CD4-positive, alpha-beta T cell (primary cell): ENCODE results near the gene PKP1. TPM values are rescaled to one million over a fixed set of nuclear protein-coding genes. Genes with fewer than 3 reads are reported as not detected.

Experiments
- ATAC-seq: fragments of 200-7000 bp; cut with Tn5 transposase; one replicate; pipeline ENCODE4 v1.10.0; 2022; ENCODE audit warnings: mild to moderate bottlenecking; ENCODE audit not compliant: poor library complexity
- CTCF ChIA-PET: fragments of 350-600 bp; sonication (Branson Sonifier 250); formaldehyde crosslinking; loops from one replicate; lab custom pipeline; 2021; ENCODE audit warnings: antibody characterized with exemption, inconsistent platforms; lab: Charles Lee
- POLR2A ChIA-PET: fragments of 350-600 bp; sonication (Branson Sonifier 250); formaldehyde crosslinking; loops from one replicate; lab custom pipeline; 2021; ENCODE audit warnings: antibody characterized with exemption, inconsistent platforms; lab: Charles Lee
- DNase-seq, 14 experiments: peaks; one replicate each; pipeline ENCODE4 v3.0.0-alpha.2; 2013 to 2020; ENCODE audit warnings: mixed read lengths in 2 of 14
- H3K27ac ChIP-seq, 2 donors: one replicate each; pipeline versions ENCODE4 v1.5.1 to v1.7.0; 2013; ENCODE audit warnings: low read length in 2 of 2, low read depth in 1 of 2, mild to moderate bottlenecking in 1 of 2
- H3K27me3 ChIP-seq, 2 experiments: 1 replicate in 1 of 2; 2 replicates in 1 of 2; pipeline versions ENCODE4 v1.6.1 to v1.7.0; 2013; ENCODE audit warnings: low read length in 2 of 2, control low read depth in 1 of 2, mild to moderate bottlenecking in 1 of 2, moderate library complexity in 1 of 2; ENCODE audit not compliant: insufficient read depth in 2 of 2, control insufficient read depth in 1 of 2
- H3K36me3 ChIP-seq: one replicate; pipeline ENCODE4 v1.6.1; 2013; ENCODE audit warnings: low read length, control low read depth; ENCODE audit not compliant: insufficient read depth
- H3K4me1 ChIP-seq: one replicate; pipeline ENCODE4 v1.6.1; 2013; ENCODE audit warnings: low read length, control low read depth; ENCODE audit not compliant: insufficient read depth
- H3K4me3 ChIP-seq: one replicate; pipeline ENCODE4 v1.5.1; 2013; ENCODE audit warnings: mild to moderate bottlenecking, low read length, moderate library complexity
- H3K9me3 ChIP-seq, 2 experiments: 1 replicate in 1 of 2; 2 replicates in 1 of 2; pipeline versions ENCODE4 v1.6.1 to v1.7.0; 2013; ENCODE audit warnings: low read length in 2 of 2, mild to moderate bottlenecking in 2 of 2, control low read depth in 1 of 2, moderate library complexity in 1 of 2; ENCODE audit not compliant: control insufficient read depth in 1 of 2, insufficient read depth in 1 of 2
- H3K27ac Mint-ChIP-seq: one replicate; pipeline ENCODE4 v1.8.0; 2020; ENCODE audit warnings: mixed read lengths
- H3K27me3 Mint-ChIP-seq: one replicate; pipeline ENCODE4 v1.8.0; 2021; ENCODE audit warnings: mixed read lengths
- H3K36me3 Mint-ChIP-seq: one replicate; pipeline ENCODE4 v1.8.0; 2021; ENCODE audit warnings: low read depth, mixed read lengths
- H3K4me1 Mint-ChIP-seq: one replicate; pipeline ENCODE4 v1.8.0; 2021; ENCODE audit warnings: low read depth, mixed read lengths
- H3K4me3 Mint-ChIP-seq: one replicate; pipeline ENCODE4 v1.8.0; 2020; ENCODE audit warnings: mild to moderate bottlenecking, mixed read lengths
- H3K9me3 Mint-ChIP-seq: one replicate; pipeline ENCODE4 v1.8.0; 2020; ENCODE audit warnings: mixed read lengths
- CTCF ChIP-seq: fragments of 200-600 bp; IDR thresholded peaks from one replicate; pipeline ENCODE4 v1.8.0; 2022; ENCODE audit warnings: antibody characterized with exemption, mild to moderate bottlenecking
- intact Hi-C, 2 experiments: fragments of 100-400 bp; cut with DNase I in 1 of 2; cut with micrococcal nuclease in 1 of 2; formaldehyde crosslinking; loops; one replicate each; pipeline versions ENCODE4 v1.15.1 to v1.9.0; 2023 to 2025; cut with DNase I, micrococcal nuclease
- total RNA-seq, 174 experiments: library from RNA in 2 of 174; stranded (reverse) in 2 of 174; gene quantifications; one replicate each; pipeline ENCODE4 v1.2.3 and lab custom pipeline; 2021 to 2026

The PKP1 gene
- total RNA-seq, 2 experiments from 2014 or later: not detected

GRCh38 chr1:201376464-201377374 is 93.4 kb downstream of the PKP1 start:
- DNase-seq (peak in 1 of 14 experiments; percentile 6), ATAC-seq (no peak)
- no peaks in the 10 kb centered on the region for H3K36me3 Mint-ChIP-seq
- H3K4me3 Mint-ChIP-seq: no peak overlapping the region
- H3K27ac ChIP-seq: no peak overlapping the region
- no peaks in the 10 kb centered on the region for H3K4me1 ChIP-seq
- no peaks in the 10 kb centered on the region for H3K4me1 Mint-ChIP-seq
- H3K36me3 ChIP-seq: no peaks in the 10 kb centered on the region
- intact Hi-C loops: no loop called here
- H3K9me3 ChIP-seq: no peaks in the 10 kb centered on the region
- no peaks in the 10 kb centered on the region for H3K27me3 Mint-ChIP-seq
- peak; percentile 15 for TF ChIP-seq CTCF
- CTCF ChIA-PET: no interaction called here
- H3K4me3 ChIP-seq: no peak overlapping the region
- peaks cover 9 to 14% of the 10 kb centered on the region in 2 experiments for H3K27me3 ChIP-seq
- POLR2A ChIA-PET: no interaction called here
- no peaks in the 10 kb centered on the region for H3K9me3 Mint-ChIP-seq
- H3K27ac Mint-ChIP-seq: no peak overlapping the region

GRCh38 chr1:201377611-201378092 is 94.3 kb downstream of the PKP1 start, which contains the start of gene TNNT2:
Gene TNNT2, minus strand, starts transcription at chr1:201377680. Its CDS starts 4,426 bp downstream, at chr1:201373254.
- Histone ChIP-seq H3K4me3 (no peak within 1 kb of the TSS), H3K4me1 (no peaks in the 10 kb centered on the region), H3K9me3 (no peaks in the 10 kb centered on the region), H3K27me3 (peaks cover 10 to 14% of the 10 kb centered on the region in 2 experiments), H3K36me3 (no peaks in the 10 kb centered on the region), H3K27ac (no peak within 1 kb of the TSS)
- ChIA-PET POLR2A (no interaction called here), CTCF (no interaction called here)
- ATAC-seq (no peak), DNase-seq (no peak)
- Mint-ChIP-seq H3K27ac (no peak within 1 kb of the TSS), H3K4me1 (no peaks in the 10 kb centered on the region), H3K27me3 (no peaks in the 10 kb centered on the region), H3K36me3 (no peaks in the 10 kb centered on the region), H3K4me3 (no peak within 1 kb of the TSS), H3K9me3 (no peaks in the 10 kb centered on the region)
- TF ChIP-seq CTCF: no peak
- intact Hi-C loops: no loop called here

- DNase-seq (no peak), ATAC-seq (no peak)
- Mint-ChIP-seq H3K36me3 (no peaks in the 10 kb centered on the region), H3K27ac (no peak overlapping the region), H3K4me3 (no peak overlapping the region), H3K4me1 (no peaks in the 10 kb centered on the region), H3K27me3 (peaks cover 5% of the 10 kb centered on the region), H3K9me3 (no peaks in the 10 kb centered on the region)
- ChIA-PET CTCF (no interaction called here), POLR2A (no interaction called here)
- intact Hi-C loops: no loop called here
- TF ChIP-seq CTCF: no peak
- H3K4me3 ChIP-seq: no peak overlapping the region
- H3K27ac ChIP-seq: no peak overlapping the region
- no peaks in the 10 kb centered on the region for H3K9me3 ChIP-seq
- H3K36me3 ChIP-seq: no peaks in the 10 kb centered on the region
- peaks cover 10 to 17% of the 10 kb centered on the region in 2 experiments for H3K27me3 ChIP-seq
- H3K4me1 ChIP-seq: no peaks in the 10 kb centered on the region
These were observed 95.5 kb downstream of the PKP1 start for GRCh38 chr1:201378804-201379203.
